GM19351 (cell line): Measurements from ENCODE around the gene PARD3.

Source experiments
- ATAC-seq: cut with Tn5 transposase; IDR thresholded peaks from one replicate; pipeline ENCODE4 v1.9.1; 2021; ENCODE audit warnings: mild to moderate bottlenecking, moderate library complexity; ENCODE audit not compliant: unreplicated experiment

PARD3 gene

DNA sequence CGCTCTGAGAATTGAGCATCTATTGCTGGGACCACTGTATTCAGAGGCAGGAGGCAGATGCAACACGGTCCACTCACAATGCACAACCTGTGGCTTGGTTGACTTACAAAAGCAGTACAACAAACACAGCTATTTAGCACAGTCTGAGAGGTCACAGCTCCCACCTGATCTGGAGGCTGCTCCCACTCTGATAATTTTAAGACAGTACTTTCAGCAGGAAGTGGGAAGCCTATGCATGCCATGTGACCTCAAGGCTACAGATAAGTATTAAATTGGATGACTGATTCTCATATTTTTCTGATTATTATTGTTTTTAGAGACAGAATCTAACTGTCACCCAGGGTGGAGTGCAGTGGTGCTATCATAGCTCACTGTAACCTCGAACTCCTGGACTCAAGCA lies 659.3 kb downstream of the PARD3 start:
- ATAC-seq, result no peak

DNA sequence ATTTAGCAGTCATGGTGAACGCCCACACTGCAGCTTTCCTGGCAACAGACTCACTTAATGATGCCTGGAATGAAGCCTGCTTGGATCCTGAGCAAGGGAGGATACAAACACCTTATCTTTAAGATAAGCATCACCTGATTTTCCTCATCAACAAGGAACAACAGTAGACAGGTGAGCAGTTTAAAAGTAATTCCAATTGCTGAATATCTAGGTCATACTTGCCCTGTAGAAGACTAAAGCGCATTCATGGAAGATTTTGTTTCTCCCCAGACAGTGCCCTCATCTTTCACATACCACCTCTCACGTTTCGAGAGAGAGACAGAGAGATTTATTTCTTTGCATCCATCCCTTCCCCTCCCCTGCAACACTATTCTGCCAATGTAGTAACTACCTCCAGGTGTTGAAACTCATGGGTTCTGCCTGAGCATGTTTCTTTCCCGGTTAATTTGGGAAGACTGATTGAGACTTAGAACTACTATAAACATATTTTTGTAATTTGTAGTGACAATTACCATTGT lies 660.7 kb downstream of the PARD3 start:
- no peak for ATAC-seq

DNA sequence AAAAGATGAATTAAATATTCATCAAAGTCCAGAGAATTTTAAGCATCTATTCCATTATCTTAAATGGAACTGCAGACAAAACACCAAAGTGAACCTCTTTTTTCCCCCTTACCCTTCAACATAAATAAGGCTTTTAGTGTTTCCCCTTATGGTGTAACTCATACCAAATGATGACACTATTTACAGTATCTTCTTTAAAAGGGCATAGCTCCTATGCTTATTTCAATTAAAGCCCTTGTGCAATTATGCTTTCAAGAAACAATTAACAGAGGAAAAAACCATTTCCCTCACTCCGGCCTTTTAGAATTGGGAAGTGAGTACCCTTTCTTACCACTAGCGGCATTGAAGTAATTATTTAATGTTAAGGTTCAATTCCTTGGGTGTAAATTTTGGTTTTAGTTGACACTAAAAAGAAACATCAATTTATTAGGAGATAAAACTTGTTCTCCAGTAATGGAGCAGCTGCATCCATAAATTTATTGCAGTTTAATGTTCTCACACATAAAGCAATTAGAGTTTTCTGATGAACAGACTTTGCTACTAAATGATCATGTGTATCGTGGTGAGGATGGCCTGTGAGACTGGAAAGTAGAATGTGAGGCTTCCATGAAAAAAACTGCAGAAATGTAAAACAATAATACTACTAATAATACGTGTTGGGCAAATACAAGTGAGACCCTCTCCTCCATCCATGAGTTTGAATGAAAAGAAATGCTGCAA lies 661.3 kb downstream of the PARD3 start:
- no peak for ATAC-seq

DNA sequence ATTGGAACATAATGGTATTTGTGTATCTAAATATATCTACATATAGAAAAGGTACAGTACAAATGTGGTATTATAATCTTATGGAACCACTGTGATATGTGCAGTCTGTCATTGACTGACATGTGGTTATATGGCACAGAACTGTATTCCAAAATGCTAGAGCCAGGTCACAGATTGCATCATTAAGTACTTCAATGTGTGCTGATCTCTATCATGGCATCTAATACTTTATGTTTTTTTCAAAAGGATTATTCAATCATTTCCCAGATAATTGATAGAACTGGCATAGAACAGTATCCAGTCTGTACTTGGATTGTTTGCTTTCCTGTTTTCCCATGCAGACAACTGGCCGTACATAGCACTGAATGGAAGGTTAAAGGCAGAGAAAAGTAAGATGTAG lies 662.7 kb downstream of the PARD3 start:
- ATAC-seq, result no peak

DNA sequence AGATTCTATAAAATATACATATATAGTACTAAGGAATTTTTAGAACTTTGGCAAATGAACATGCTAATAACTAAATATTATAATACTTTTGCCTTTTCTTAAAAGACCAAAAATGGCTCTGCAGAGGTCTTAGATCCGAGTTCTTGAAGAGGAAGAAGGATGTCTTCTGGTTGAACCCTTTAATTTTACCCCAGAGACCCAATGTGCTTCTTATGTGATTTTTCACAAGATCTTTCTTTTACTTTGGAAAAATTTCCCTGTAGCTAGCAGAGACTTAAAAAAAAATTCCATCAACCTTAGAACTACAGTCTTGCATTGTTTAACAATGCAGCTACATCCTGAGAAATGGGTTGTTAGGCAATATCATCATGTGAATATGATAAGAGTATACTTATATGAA lies 663.2 kb downstream of the PARD3 start:
- ATAC-seq, result no peak

DNA sequence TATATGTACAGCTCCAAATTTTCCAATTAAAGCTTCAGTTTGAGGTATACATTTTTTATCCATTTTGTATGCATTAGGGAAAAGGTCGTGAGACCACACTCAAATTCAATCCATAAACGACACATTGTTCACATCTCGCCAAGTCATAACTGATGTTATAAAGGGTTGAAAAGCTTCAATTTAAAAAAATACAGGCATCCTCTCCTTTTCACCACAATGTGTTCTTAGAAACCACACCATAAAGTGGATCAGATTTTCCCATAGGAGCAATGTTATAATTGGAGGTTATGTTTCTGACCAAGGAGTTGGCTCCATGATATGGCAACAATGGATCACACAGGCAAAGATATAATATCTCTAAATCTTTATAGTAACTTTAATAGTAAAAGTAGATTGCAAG lies 663.6 kb downstream of the PARD3 start:
- no peak for ATAC-seq

DNA sequence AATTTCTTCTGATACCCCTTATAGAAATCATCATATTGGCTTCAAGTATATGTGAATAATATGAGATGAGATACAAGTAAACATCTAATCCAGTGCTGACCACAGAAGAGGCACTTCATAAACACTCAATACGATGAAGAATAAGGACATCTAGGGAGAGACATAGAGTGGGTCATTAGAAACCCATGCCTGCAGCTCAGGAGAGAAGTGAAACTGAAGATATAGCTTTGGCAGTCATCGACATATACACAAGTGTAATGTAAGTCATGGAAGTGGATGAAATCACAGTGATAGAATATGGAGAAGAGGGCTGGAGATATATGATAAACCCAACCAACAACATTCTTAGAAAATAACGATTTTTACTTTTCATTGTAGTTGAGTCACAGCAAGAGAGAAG lies 665.0 kb downstream of the PARD3 start:
- no peak for ATAC-seq

DNA sequence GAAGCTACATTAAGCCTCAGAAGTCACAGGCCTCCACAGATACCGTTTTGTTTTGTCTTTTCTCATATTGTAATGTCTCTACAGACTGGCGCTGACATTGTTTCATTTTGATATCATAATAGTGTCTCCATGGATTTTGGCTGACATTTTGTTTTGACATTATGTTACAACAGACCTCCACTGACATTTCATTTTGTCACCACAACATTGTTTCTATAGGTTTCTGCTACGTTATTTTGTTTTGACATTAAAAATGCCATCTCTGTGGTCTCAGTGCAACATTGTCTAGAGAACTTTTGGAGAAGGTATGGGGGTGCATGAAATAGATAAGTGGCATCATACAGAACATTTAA lies 666.8 kb downstream of the PARD3 start:
- ATAC-seq, result no peak

DNA sequence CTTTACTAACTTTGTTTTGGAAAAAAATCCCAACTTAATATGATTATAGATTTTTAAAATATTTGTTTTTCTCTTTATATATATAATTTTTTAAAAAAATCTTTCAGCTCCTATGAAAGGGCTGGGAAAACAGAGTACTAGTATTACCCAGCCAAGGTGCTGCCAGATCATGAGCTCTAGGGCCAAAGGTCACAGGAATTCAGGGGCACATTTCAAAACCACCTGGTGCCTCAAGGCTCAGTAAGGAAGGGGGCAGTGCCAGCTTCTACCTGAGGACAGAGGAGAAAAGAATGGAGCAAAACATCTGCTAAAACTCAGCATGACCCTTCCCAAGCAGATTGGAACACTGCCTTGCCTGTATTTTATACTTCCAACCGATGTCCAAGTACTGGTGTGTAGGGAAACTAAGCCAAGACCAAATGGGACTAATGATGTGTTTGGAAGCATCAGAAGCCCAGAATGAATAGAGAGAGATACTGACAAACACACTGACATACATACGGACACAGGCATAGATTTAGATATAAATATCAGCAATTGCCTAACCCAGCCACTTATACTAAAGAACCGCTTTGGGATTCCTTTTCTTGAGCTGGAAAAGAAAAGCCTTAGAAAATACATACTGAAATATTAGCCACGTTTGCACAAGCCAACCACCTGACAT lies 667.3 kb downstream of the PARD3 start:
- no peak for ATAC-seq

DNA sequence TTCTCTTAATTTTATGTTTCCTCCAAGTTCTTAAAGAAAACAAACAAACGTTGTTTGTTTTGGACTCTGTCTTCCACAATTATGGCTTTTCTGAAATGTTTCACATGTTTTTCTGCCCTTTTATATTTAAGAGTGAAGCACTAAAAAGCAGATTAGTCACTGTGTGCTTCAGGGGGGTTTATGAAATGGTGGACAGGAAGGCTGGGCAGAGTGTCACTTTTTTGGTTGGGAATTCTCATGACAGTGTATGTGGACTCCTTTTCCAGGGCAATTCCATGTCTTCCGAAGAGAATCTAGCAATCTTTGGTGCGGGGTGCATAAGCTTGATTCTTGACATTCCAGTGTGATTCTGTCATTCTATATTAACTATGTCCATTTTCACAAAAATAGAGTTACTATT lies 669.4 kb downstream of the PARD3 start:
- no peak for ATAC-seq

DNA sequence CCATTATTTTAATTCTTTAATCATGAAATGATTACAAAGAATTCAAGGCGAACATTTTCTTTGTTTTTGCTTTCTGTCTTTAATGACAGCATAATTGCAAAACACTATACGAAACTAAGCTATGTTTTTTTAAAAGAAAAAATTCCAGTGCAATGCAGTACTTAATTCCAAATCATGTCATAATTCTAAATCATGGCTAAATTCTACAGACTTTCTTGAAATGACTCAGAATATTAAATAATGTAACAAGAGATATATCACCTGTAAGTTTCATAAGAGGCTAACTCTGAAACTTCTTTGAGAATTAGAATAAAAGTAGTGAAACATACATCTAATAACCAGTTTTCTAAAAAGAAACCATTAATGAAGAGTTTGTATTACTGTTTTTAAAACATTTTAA lies 671.6 kb downstream of the PARD3 start:
- no peak for ATAC-seq

DNA sequence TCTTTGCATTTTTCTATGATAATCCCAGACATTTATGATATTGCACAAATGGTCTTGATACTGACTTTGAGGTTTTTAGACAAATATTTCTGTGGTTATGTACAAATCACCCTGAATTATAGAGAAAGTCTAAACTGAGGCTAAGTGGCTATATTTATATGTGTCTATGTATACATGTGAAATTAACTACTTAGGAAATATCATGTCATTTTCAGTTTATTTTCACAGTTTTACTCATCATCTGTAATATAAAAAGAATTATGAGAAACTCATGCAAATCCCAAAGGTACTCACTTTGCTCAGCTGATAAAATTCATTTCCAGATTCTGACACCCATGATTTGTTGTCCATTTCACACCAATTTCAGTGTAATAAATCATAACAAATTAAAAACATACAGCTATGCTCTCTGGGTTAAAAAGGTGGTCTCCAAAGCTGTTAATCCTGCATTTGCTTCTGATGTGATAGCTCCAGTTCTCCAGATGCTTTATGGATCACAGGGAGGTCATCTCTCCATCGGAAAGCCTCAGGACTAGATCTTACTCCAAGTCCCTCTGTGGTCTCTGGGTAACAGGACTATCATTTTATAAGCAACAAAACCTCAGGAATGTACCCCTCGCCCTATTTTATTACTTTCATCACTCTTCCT lies 673.9 kb downstream of the PARD3 start:
- no peak for ATAC-seq

DNA sequence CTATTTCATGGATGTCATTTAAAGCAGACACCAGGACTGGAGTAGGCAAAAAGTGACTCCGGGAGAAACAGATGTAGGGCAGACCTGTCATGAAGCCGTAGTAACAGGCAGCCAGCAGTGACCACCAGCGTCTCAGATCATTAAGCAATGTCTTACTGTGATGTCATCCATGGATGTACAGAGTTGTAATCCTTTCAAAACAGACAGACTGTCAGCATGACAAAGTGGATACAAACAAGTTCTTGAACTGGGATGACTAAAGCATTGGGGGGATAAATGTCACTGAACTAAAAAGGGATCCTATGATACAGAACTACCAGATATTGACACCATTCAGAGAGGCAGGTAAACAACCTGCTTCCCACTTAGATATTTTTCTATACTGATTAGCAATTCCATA lies 675.5 kb downstream of the PARD3 start:
- no peak for ATAC-seq

DNA sequence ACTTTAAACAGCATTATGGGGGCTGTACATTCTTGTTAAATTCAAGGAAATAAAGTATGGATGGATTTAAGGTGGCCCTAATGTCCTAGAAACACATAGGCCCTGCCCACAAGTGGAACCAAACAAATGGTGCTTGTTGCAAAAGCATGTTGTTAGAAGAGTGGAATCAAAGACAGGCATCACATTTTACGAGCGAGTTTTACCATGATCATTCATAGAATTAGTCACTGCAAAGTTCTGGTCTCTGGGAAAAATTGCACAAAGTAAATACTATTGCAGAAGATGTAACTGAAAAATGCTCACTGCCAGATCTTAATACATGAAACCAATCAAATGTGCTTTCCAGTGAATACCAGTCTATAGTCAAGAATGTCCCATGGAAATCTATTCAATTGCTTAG lies 677.1 kb downstream of the PARD3 start:
- no peak for ATAC-seq

DNA sequence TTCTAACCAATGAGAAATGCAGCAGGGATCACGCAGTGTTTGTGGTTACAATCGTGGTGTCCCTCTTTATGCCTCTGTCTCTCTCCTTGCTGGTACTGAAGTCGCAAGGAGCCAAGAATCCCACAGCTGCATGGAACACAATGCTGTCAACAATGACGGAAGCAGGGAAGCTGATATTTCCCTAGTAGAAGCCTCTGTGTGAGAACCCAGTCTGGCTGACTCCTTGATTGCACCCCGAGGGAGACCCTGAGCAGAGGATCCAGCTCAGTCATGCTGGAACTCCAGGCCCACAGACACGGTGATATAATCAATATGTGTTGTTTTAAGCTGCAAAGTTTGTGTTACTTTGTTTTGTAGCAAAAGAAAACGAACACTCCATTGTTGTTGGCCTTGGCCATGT lies 677.9 kb downstream of the PARD3 start:
- no peak for ATAC-seq

DNA sequence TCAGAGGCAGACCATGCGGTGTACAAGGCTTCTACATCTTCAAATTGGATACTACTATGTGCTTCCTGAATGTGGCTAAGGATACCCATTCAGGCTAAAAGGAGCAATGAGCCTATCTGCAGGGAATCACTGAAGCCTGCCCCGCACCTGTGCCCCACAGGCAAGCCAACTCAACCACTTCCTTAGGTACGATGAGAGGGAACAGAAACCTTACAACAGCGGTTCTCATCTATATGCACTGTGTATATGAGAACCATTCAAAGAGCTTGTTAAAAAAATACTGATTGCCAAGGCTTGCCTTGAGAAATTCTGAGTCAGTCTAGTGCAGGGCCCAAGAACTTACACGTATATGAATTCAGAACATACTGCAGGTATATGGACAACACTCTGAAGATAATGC lies 679.6 kb downstream of the PARD3 start:
- no peak for ATAC-seq

DNA sequence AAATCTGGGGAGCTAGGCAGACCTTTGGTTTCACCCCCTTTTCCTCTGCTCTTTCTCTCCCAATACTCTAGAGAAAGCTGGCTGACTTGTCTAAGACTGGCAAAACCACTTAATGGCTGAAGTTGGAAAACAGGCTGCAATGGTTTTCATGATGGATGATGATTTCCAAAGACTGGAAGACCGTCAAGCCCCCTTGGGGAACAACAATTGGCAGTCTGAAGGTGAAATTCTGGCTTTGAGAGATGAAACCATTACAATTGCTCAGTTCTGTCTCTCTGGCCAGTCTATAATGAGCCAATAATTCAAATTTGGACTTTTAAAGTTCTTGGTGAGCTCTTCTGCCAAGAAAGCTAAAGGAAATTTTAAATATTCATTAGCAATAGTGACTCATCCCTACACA lies 680.5 kb downstream of the PARD3 start:
- no peak for ATAC-seq

DNA sequence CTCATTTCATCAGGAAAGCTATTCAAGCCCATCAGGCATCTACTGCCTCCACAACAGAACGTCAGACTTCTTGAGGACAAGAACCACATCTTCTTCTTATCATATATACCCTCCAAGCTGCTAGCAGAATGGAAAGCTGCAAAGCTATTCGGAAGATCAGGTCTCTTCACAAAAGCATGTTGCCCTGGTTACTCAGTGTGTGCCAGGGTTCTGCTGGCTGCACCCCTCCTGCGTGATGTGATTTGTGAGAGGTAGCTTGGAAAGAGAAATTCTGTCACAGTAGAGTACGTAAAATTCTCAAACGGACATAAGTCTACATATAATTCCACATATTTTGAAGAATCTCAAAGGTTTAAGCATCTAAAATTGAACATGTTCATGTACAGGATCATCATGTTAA lies 681.7 kb downstream of the PARD3 start:
- no peak for ATAC-seq

DNA sequence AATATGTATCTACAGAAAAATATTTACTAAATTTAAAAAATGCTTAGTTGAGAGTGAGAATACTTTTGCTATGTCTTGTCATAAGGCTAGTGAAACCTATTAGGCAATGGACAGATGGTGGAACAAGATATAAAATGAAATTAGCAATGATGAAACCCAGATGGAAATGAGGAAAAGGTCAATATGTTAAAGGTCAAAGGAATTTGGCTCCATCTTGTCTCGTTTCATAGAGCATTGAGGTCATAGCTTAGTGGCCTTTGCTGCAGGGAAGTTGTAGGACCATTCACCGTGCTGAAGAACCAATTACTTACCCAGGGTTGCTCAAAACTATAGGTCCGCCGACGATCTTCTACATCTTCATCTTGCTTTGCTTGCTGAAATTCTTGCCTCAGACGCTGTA lies 683.9 kb downstream of the PARD3 start:
- ATAC-seq, result no peak

DNA sequence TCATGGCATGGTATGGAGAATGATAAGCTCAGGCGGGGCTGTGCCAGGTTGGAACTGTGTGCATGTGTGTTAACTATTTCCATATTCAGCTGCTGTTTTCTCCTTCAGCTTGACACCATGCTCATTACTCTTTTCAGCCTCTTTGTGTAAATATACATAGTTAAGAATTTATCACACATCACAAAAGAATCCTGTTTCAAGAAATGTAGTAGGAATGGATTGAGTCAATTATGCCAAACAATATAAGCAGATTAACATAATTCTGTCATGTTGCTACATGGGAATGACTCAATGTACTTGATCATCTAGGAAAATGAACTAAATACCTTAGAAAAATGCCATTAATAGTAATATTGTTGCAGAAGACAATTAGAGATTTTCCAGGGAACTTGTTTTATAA lies 687.4 kb downstream of the PARD3 start:
- ATAC-seq, result no peak

DNA sequence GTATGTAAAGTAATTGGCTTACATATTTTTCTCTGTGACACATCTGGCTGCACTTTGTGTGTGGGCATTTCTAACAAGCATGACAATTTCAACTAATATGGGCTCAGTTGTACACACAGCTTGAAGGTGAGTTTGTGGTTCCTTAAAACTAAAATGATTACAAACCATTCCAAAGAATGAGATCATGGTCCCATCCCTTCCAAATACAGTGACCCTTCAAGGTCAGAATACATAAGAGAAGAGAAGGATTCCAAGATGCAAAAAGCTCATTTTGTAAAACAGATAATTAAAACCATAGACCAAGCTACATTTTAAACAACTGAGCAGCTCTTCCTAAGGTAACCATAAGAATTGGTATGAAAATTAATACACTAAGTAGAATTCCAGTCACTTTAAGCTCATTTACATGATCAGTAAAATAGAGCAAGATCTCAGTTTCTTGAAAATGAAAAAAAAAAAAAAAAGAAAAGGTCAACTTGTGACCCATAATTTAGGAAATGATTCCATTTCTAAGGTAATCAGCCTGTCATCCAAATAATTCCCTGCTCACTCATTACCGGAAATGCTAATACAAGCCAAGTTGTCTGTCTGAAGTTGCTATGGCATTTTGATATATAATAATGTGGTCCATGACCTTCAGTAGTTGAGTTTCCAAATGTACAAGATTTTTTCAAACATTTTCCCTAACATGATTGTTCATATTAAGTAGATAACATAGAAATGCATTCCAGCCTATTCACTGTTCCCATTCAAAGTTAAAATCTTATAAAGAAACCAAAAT lies 688.5 kb downstream of the PARD3 start:
- no peak for ATAC-seq

DNA sequence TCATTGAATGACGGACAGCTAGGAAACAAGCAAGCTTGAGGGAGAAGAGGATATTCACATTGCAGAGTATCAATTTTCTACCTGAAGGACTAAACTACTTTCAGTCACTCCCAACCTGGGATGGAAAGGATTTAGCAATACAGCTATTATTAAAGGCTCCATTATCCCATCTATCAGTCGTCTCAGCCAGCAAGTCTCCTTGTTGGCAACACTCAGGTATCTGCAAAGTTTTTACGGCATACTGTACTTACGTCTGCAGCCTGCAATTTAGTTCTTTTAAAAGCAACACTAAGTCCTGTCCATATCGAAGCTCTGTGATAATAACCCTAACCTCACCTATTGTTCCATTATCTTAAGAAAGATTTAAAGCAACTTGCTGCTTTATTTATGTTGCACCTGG lies 689.4 kb downstream of the PARD3 start:
- no peak for ATAC-seq
